ENCODE results near the gene ZSCAN9. TPM values are rescaled to one million over a fixed set of nuclear protein-coding genes. Genes with fewer than 3 reads are reported as not detected.

ZSCAN9 gene
- total and polyA plus RNA-seq, 2 of the 13 experiments (the other 11 are each of a cell fraction or from before 2014, with no cell fraction given): 14.6 to 17.8 TPM

DNA sequence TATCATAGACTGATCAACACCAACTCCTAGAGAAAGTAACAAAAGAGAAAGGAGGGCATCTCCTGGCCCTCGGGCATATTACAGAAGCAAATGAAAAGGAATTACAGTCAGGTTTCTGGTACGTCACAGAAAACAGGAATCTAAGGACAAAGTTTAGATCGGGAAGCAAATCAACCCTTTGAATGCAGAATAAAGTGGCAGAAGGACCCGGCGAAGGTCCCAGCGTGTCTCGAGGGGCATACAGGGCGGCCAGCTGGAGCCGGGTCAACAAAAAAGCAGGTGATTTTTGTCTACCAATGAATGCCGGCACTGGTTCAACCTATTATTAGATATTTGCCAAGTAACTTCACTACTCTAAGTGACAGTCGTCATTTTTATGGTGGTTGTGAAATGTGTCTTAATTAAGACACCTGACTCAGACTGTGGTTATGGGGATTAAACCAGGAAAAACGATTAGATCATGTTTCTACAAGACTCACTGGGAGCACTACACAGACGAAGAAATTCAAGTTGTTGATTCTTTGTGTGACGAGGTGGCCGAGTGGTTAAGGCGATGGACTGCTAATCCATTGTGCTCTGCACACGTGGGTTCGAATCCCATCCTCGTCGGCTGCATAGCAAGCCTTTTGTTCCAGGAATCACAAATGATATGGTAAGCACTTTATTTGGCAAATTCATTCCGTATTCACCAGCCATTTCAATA is 12.4 kb upstream of the ZSCAN9 start (continued):
- TF ChIP-seq, protein P1, sequence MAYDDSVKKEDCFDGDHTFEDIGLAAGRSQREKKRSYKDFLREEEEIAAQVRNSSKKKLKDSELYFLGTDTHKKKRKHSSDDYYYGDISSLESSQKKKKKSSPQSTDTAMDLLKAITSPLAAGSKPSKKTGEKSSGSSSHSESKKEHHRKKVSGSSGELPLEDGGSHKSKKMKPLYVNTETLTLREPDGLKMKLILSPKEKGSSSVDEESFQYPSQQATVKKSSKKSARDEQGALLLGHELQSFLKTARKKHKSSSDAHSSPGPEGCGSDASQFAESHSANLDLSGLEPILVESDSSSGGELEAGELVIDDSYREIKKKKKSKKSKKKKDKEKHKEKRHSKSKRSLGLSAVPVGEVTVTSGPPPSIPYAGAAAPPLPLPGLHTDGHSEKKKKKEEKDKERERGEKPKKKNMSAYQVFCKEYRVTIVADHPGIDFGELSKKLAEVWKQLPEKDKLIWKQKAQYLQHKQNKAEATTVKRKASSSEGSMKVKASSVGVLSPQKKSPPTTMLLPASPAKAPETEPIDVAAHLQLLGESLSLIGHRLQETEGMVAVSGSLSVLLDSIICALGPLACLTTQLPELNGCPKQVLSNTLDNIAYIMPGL (CRISPR knock-in tag; IDR thresholded peaks at IDR 0.05; ENCODE audit: borderline replicate concordance in 1 of 2, low read depth in 1 of 2): peak; percentile 97 to 99
- TF ChIP-seq ZNF546 (CRISPR knock-in tag; conservative IDR thresholded peaks at IDR 0.05) (0 out of 2 replicates have a peak, but pooled peaks have one; percentile 39), ZNF230 (CRISPR knock-in tag; IDR thresholded peaks at IDR 0.05) (peak; percentile 53; the same call in 1 of the 2 replicates), SKI (IDR thresholded peaks at IDR 0.05; ENCODE audit: partially characterized antibody) (no peak), ZNF354B (CRISPR knock-in tag; IDR thresholded peaks at IDR 0.05) (no peak), CREM (IDR thresholded peaks at IDR 0.05) (peak; percentile 78), CREM (CRISPR knock-in tag; IDR thresholded peaks at IDR 0.05) (no peak), MEF2D (CRISPR knock-in tag; IDR thresholded peaks at IDR 0.05) (no peak), MXD4 (CRISPR knock-in tag; IDR thresholded peaks at IDR 0.05) (peak; percentile 70), HNRNPLL (IDR thresholded peaks at IDR 0.05; ENCODE audit: low read depth, low read length, poor library complexity, severe bottlenecking) (no peak), POLR2A (IDR thresholded peaks at IDR 0.05; ENCODE audit: insufficient read depth in 1 of 2, low read depth in 2 of 2, low read length in 2 of 2) (no peak), NR2F1 (CRISPR knock-in tag; IDR thresholded peaks at IDR 0.05) (no peak), ZNF282 (IDR thresholded peaks at IDR 0.05; ENCODE audit: partially characterized antibody) (no peak), MAFK (conservative IDR thresholded peaks at IDR 0.05 in 1 of 2, IDR thresholded peaks at IDR 0.05 in 1 of 2; ENCODE audit: low read length in 2 of 2) (peak; percentile 64 to 70), ISL2 (CRISPR knock-in tag; IDR thresholded peaks at IDR 0.05) (0 out of 2 replicates have a peak, but pooled peaks have one; percentile 23)
- TF ChIP-seq, protein P2, sequence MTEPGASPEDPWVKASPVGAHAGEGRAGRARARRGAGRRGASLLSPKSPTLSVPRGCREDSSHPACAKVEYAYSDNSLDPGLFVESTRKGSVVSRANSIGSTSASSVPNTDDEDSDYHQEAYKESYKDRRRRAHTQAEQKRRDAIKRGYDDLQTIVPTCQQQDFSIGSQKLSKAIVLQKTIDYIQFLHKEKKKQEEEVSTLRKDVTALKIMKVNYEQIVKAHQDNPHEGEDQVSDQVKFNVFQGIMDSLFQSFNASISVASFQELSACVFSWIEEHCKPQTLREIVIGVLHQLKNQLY (CRISPR knock-in tag; IDR thresholded peaks at IDR 0.05): no peak
- TF ChIP-seq, protein P3, sequence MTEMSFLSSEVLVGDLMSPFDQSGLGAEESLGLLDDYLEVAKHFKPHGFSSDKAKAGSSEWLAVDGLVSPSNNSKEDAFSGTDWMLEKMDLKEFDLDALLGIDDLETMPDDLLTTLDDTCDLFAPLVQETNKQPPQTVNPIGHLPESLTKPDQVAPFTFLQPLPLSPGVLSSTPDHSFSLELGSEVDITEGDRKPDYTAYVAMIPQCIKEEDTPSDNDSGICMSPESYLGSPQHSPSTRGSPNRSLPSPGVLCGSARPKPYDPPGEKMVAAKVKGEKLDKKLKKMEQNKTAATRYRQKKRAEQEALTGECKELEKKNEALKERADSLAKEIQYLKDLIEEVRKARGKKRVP (CRISPR knock-in tag; IDR thresholded peaks at IDR 0.05): 0 out of 4 replicates have a peak, but pooled peaks of 1 of the 2 experiments have one; percentile 49
- TF ChIP-seq, protein P4, sequence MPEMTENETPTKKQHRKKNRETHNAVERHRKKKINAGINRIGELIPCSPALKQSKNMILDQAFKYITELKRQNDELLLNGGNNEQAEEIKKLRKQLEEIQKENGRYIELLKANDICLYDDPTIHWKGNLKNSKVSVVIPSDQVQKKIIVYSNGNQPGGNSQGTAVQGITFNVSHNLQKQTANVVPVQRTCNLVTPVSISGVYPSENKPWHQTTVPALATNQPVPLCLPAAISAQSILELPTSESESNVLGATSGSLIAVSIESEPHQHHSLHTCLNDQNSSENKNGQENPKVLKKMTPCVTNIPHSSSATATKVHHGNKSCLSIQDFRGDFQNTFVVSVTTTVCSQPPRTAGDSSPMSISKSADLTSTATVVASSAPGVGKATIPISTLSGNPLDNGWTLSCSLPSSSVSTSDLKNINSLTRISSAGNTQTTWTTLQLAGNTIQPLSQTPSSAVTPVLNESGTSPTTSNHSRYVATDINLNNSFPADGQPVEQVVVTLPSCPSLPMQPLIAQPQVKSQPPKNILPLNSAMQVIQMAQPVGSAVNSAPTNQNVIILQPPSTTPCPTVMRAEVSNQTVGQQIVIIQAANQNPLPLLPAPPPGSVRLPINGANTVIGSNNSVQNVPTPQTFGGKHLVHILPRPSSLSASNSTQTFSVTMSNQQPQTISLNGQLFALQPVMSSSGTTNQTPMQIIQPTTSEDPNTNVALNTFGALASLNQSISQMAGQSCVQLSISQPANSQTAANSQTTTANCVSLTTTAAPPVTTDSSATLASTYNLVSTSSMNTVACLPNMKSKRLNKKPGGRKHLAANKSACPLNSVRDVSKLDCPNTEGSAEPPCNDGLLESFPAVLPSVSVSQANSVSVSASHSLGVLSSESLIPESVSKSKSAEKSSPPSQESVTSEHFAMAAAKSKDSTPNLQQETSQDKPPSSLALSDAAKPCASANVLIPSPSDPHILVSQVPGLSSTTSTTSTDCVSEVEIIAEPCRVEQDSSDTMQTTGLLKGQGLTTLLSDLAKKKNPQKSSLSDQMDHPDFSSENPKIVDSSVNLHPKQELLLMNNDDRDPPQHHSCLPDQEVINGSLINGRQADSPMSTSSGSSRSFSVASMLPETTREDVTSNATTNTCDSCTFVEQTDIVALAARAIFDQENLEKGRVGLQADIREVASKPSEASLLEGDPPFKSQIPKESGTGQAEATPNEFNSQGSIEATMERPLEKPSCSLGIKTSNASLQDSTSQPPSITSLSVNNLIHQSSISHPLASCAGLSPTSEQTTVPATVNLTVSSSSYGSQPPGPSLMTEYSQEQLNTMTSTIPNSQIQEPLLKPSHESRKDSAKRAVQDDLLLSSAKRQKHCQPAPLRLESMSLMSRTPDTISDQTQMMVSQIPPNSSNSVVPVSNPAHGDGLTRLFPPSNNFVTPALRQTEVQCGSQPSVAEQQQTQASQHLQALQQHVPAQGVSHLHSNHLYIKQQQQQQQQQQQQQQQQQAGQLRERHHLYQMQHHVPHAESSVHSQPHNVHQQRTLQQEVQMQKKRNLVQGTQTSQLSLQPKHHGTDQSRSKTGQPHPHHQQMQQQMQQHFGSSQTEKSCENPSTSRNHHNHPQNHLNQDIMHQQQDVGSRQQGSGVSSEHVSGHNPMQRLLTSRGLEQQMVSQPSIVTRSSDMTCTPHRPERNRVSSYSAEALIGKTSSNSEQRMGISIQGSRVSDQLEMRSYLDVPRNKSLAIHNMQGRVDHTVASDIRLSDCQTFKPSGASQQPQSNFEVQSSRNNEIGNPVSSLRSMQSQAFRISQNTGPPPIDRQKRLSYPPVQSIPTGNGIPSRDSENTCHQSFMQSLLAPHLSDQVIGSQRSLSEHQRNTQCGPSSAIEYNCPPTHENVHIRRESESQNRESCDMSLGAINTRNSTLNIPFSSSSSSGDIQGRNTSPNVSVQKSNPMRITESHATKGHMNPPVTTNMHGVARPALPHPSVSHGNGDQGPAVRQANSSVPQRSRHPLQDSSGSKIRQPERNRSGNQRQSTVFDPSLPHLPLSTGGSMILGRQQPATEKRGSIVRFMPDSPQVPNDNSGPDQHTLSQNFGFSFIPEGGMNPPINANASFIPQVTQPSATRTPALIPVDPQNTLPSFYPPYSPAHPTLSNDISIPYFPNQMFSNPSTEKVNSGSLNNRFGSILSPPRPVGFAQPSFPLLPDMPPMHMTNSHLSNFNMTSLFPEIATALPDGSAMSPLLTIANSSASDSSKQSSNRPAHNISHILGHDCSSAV (CRISPR knock-in tag; IDR thresholded peaks at IDR 0.05; ENCODE audit: borderline replicate concordance): 0 out of 2 replicates have a peak, but pooled peaks have one; percentile 32
